B cell (primary cell): ENCODE results near the gene CCDC6. TPM values are rescaled to one million over a fixed set of nuclear protein-coding genes. Genes with fewer than 3 reads are reported as not detected.

Experiments used
- ATAC-seq: fragments of 200-7000 bp; cut with Tn5 transposase; one replicate; pipeline ENCODE4 v1.10.0; 2021; ENCODE audit warnings: low read depth, mild to moderate bottlenecking, moderate number of reproducible peaks, moderate library complexity
- CTCF ChIA-PET: fragments of 350-600 bp; sonication (Branson Sonifier 250); formaldehyde crosslinking; loops from one replicate; lab custom pipeline; 2021; ENCODE audit warnings: antibody characterized with exemption, inconsistent platforms; lab: Charles Lee
- POLR2A ChIA-PET: fragments of 350-600 bp; sonication (Branson Sonifier 250); formaldehyde crosslinking; loops from one replicate; lab custom pipeline; 2021; ENCODE audit warnings: antibody characterized with exemption; lab: Charles Lee
- DNase-seq: peaks from one replicate; pipeline ENCODE4 v3.0.0; 2013
- H2AFZ ChIP-seq: 2 replicates; pipeline ENCODE4 v1.6.1; 2012; ENCODE audit warnings: mild to moderate bottlenecking, low read depth, low read length; ENCODE audit not compliant: insufficient read depth, poor library complexity, severe bottlenecking
- H3K27ac ChIP-seq, 2 donors: 1 replicate in 1 of 2; 2 replicates in 1 of 2; pipeline ENCODE4 v1.5.1; 2012 to 2013; ENCODE audit warnings: low read length in 2 of 2, mild to moderate bottlenecking in 2 of 2, moderate library complexity in 1 of 2
- H3K27me3 ChIP-seq, 4 experiments: fragments of 200-600 bp in 1 of 4; sonication (generic) in 1 of 4; replicated peaks in 1 of 4; 1 replicate in 2 of 4; 2 replicates in 2 of 4; pipeline versions ENCODE4 v1.6.1 to v1.7.0; 2013 to 2016; ENCODE audit warnings: low read length in 3 of 4, mild to moderate bottlenecking in 2 of 4, mixed read lengths in 1 of 4, moderate library complexity in 1 of 4; ENCODE audit not compliant: insufficient read depth in 4 of 4, control insufficient read depth in 3 of 4; ENCODE audit errors: control extremely low read depth in 1 of 4
- H3K36me3 ChIP-seq, 2 experiments: replicated peaks in 1 of 2; 1 replicate in 1 of 2; 2 replicates in 1 of 2; pipeline versions ENCODE4 v1.6.1 to v1.7.1; 2013; ENCODE audit warnings: low read length in 1 of 2; ENCODE audit not compliant: insufficient read depth in 2 of 2, control insufficient read depth in 1 of 2; ENCODE audit errors: control extremely low read depth in 1 of 2, extremely low read depth in 1 of 2
- H3K4me1 ChIP-seq, 2 donors: fragments of 200-600 bp in 1 of 2; sonication (generic) in 1 of 2; 1 replicate in 1 of 2; 2 replicates in 1 of 2; pipeline versions ENCODE4 v1.5.1 to v1.6.1; 2013 to 2017; ENCODE audit warnings: low read length in 2 of 2; ENCODE audit not compliant: control insufficient read depth in 2 of 2, insufficient read depth in 2 of 2
- H3K4me2 ChIP-seq: replicated peaks from 2 replicates; pipeline ENCODE3; 2012; ENCODE audit warnings: mild to moderate bottlenecking, low read depth, low read length; ENCODE audit not compliant: poor library complexity, severe bottlenecking
- H3K4me3 ChIP-seq, 5 experiments: fragments of 200-600 bp in 1 of 5; sonication (generic) in 1 of 5; 1 replicate in 3 of 5; 2 replicates in 2 of 5; pipeline versions ENCODE4 v1.5.1 to v1.7.0; 2011 to 2016; ENCODE audit warnings: low read length in 4 of 5, mild to moderate bottlenecking in 4 of 5, low read depth in 2 of 5, control low read depth in 1 of 5, moderate library complexity in 1 of 5; ENCODE audit not compliant: insufficient read depth in 1 of 5; ENCODE audit errors: control extremely low read depth in 1 of 5, extremely low read depth in 1 of 5
- H3K79me2 ChIP-seq: fragments of 200-600 bp; sonication (generic); one replicate; pipeline ENCODE4 v1.6.0; 2016; ENCODE audit warnings: low read length; ENCODE audit not compliant: control insufficient read depth, insufficient read depth
- H3K9ac ChIP-seq: fragments of 200-600 bp; sonication (generic); 2 replicates; pipeline ENCODE4 v1.6.1; 2017; ENCODE audit warnings: mild to moderate bottlenecking, low read length, moderate library complexity
- H3K9me3 ChIP-seq, 3 donors: one replicate each; pipeline versions ENCODE4 v1.6.1 to v1.7.1; 2013; ENCODE audit warnings: low read length in 2 of 3; ENCODE audit not compliant: control insufficient read depth in 2 of 3, insufficient read depth in 1 of 3; ENCODE audit errors: control extremely low read depth in 1 of 3
- H4K20me1 ChIP-seq: 2 replicates; pipeline ENCODE4 v1.6.0; 2012; ENCODE audit warnings: mild to moderate bottlenecking, low read length; ENCODE audit not compliant: insufficient read depth, control insufficient read depth, poor library complexity, severe bottlenecking
- H3K27ac Mint-ChIP-seq: one replicate; pipeline ENCODE4 v1.8.0; 2021; ENCODE audit warnings: mixed read lengths
- H3K27me3 Mint-ChIP-seq: one replicate; pipeline ENCODE4 v1.8.0; 2021; ENCODE audit warnings: mixed read lengths
- H3K4me1 Mint-ChIP-seq: one replicate; pipeline ENCODE4 v1.8.0; 2021; ENCODE audit warnings: mixed read lengths
- H3K4me3 Mint-ChIP-seq: one replicate; pipeline ENCODE4 v1.8.0; 2021; ENCODE audit warnings: mixed read lengths
- H3K9me3 Mint-ChIP-seq: one replicate; pipeline ENCODE4 v1.8.0; 2022; ENCODE audit warnings: mixed read lengths; ENCODE audit not compliant: insufficient read depth
- EZH2 ChIP-seq: IDR thresholded peaks from 2 replicates; pipeline ENCODE4 v1.6.1; 2012; ENCODE audit warnings: borderline replicate concordance, low read depth, mild to moderate bottlenecking, moderate library complexity, low read length; ENCODE audit not compliant: insufficient read depth, poor library complexity, severe bottlenecking
- WGBS: methylation state at CpG from one replicate; pipeline ENCODE4 v1.1.5; 2013; ENCODE audit warnings: missing lambda C conversion rate; ENCODE audit not compliant: insufficient coverage; 5-methylcytosine and 5-hydroxymethylcytosine counted together
- intact Hi-C: fragments of 100-400 bp; cut with micrococcal nuclease; formaldehyde crosslinking; loops from one replicate; pipeline ENCODE4 v1.10.0; 2022
- polyA plus RNA-seq: library from polyadenylated mRNA; depleted of rRNA; stranded (reverse); fragments of >200 nt; gene quantifications from 2 replicates; pipeline ENCODE4 v1.2.3, GENCODE V29; 2012
- total RNA-seq, 2 donors: library from RNA; stranded (reverse); fragments of 120-200 nt in 1 of 2; gene quantifications; 1 replicate in 1 of 2; 2 replicates in 1 of 2; pipeline versions ENCODE4 v1.2.3 to v1.2.4, GENCODE V29; 2013 to 2022
- TF ChIP-seq, protein P1 (sequence below): fragments of 200-600 bp; IDR thresholded peaks from one replicate; pipeline ENCODE4 v1.8.0; 2022; ENCODE audit warnings: antibody characterized with exemption, mild to moderate bottlenecking

CCDC6 gene
- total and polyA plus RNA-seq, 2 donors (not counting 1 experiment from before 2014, with no cell fraction given): 18.2 to 30.1 TPM

DNA sequence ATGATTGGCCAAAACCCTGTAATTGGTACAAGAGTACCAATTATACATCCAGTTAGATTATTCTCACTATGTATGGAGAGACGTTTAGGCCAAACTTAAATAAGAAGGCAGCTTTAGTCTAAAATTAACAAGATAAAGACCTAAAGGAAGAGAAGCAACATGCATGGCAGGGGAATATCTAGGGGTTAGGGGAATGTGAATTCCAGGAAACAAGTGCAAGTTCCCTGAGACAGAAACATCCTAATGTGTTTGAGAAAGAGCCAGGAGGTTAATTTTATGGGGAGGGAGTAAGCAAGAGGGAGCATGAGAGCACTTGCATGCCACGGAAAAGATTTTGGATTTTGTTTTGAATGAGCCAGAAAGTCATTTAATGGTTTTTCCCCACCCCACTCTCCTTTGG is 39.6 kb upstream of the CCDC6 start:
- TF ChIP-seq, protein P1, sequence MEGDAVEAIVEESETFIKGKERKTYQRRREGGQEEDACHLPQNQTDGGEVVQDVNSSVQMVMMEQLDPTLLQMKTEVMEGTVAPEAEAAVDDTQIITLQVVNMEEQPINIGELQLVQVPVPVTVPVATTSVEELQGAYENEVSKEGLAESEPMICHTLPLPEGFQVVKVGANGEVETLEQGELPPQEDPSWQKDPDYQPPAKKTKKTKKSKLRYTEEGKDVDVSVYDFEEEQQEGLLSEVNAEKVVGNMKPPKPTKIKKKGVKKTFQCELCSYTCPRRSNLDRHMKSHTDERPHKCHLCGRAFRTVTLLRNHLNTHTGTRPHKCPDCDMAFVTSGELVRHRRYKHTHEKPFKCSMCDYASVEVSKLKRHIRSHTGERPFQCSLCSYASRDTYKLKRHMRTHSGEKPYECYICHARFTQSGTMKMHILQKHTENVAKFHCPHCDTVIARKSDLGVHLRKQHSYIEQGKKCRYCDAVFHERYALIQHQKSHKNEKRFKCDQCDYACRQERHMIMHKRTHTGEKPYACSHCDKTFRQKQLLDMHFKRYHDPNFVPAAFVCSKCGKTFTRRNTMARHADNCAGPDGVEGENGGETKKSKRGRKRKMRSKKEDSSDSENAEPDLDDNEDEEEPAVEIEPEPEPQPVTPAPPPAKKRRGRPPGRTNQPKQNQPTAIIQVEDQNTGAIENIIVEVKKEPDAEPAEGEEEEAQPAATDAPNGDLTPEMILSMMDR: no peak
- TF ChIP-seq EZH2: no peak
- ATAC-seq: no peak

DNA sequence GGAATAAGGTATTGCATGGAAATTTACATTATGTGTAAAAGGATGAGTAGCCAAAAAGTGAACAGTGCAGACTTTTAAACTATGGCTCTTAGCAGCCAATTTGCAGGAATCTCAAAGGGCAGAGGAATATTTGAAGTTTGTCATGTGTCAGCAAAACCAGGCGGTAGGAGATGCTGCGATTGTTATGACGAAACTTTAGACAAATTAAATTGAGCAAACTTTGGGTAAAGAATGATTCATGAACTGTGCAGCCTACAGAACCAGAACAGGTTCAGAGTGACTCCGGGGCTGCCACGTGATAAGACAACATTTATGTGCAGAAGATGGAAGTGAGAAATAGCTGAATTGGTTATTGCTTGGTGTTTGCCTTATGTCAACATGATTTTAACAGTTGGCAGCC is 39.2 kb upstream of the CCDC6 start:
- Mint-ChIP-seq H3K27me3 (peaks cover 27% of the 10 kb centered on the region), H3K4me1 (no peaks in the 10 kb centered on the region), H3K4me3 (no peak overlapping the region), H3K9me3 (no peaks in the 10 kb centered on the region), H3K27ac (no peak overlapping the region)
- ChIA-PET CTCF (no interaction called here), POLR2A (no interaction called here)
- no peak overlapping the region for H2AFZ ChIP-seq
- H3K9ac ChIP-seq: no peak overlapping the region
- ATAC-seq (no peak), DNase-seq (no peak)
- no peak overlapping the region for H3K4me3 ChIP-seq
- H3K4me2 ChIP-seq: no peak overlapping the region
- intact Hi-C loops: no loop called here
- no peaks in the 10 kb centered on the region for H3K36me3 ChIP-seq
- WGBS: 100% methylated on average over 5 of the region's 5 CpGs
- no peaks in the 10 kb centered on the region for H4K20me1 ChIP-seq
- H3K79me2 ChIP-seq: no peaks in the 10 kb centered on the region
- H3K27me3 ChIP-seq: no peaks in the 10 kb centered on the region
- H3K27ac ChIP-seq: no peak overlapping the region
- no peaks in the 10 kb centered on the region for H3K4me1 ChIP-seq
- TF ChIP-seq, protein P1: no peak
- TF ChIP-seq EZH2: no peak
- peaks cover 0 to 2% (median 0%) of the 10 kb centered on the region in 3 donors for H3K9me3 ChIP-seq

More for the DNA sequence above, 39.6 kb upstream of the CCDC6 start:
- Histone ChIP-seq H3K4me2 (no peak overlapping the region), H3K4me1 (no peaks in the 10 kb centered on the region), H3K4me3 (no peak overlapping the region), H4K20me1 (no peaks in the 10 kb centered on the region), H3K9ac (no peak overlapping the region), H3K36me3 (no peaks in the 10 kb centered on the region), H2AFZ (no peak overlapping the region), H3K79me2 (no peaks in the 10 kb centered on the region), H3K27me3 (no peaks in the 10 kb centered on the region), H3K9me3 (peaks cover 0 to 2% (median 0%) of the 10 kb centered on the region in 3 donors), H3K27ac (no peak overlapping the region)
- Mint-ChIP-seq H3K4me1 (no peaks in the 10 kb centered on the region), H3K9me3 (no peaks in the 10 kb centered on the region), H3K27me3 (peaks cover 24% of the 10 kb centered on the region), H3K4me3 (no peak overlapping the region), H3K27ac (no peak overlapping the region)
- ChIA-PET POLR2A (no interaction called here), CTCF (no interaction called here)
- no peak for DNase-seq
- no CpG with 5 or more reads among the region's 2 CpGs for WGBS
- intact Hi-C loops: no loop called here
